HFF-Myc (cell line): ENCODE results near the gene TTF1.

Experiments used
- DNase-seq: peaks from one replicate; pipeline ENCODE4 v3.0.0-alpha.2; 2011; ENCODE audit warnings: low read depth; ENCODE audit errors: extremely low read depth
- H3K4me3 ChIP-seq: replicated peaks from 2 replicates; pipeline ENCODE4 v1.5.1; 2011; ENCODE audit warnings: low read depth, mild to moderate bottlenecking, control low read depth, low read length
- CTCF ChIP-seq: IDR thresholded peaks from 2 replicates; pipeline ENCODE4 v1.5.1; 2012; ENCODE audit warnings: mild to moderate bottlenecking, low read depth, low read length, control low read depth; ENCODE audit errors: missing control alignments

TTF1 gene

GRCh38 chr9:132369421-132369820, 37.2 kb downstream of the TTF1 start:
- H3K4me3 ChIP-seq = no peak overlapping the region
- DNase-seq = no peak
- no peak for TF ChIP-seq CTCF

- no peak for DNase-seq
- no peak for TF ChIP-seq CTCF
- H3K4me3 ChIP-seq = no peak overlapping the region
Observed at GRCh38 chr9:132367613-132368313, 38.9 kb downstream of the TTF1 start.

- no peak for TF ChIP-seq CTCF
- no peak overlapping the region for H3K4me3 ChIP-seq
- DNase-seq = no peak
Observed at GRCh38 chr9:132366481-132366880, 40.2 kb downstream of the TTF1 start.

- TF ChIP-seq CTCF = no peak
- no peak overlapping the region for H3K4me3 ChIP-seq
- DNase-seq = no peak
Observed at GRCh38 chr9:132365986-132366385, 40.7 kb downstream of the TTF1 start.

- H3K4me3 ChIP-seq = no peak overlapping the region
- no peak for DNase-seq
- TF ChIP-seq CTCF = no peak
Observed at GRCh38 chr9:132364068-132364467, 42.6 kb downstream of the TTF1 start.

GRCh38 chr9:132357764-132358163, 48.9 kb downstream of the TTF1 start:
- no peak for DNase-seq
- no peak for TF ChIP-seq CTCF
- no peak overlapping the region for H3K4me3 ChIP-seq
